Measurements from ENCODE around the gene SMARCA2.

- TF ChIP-seq CTCF (IDR thresholded peaks at IDR 0.05; ENCODE audit: low read length) (no peak), EZH2 (optimal IDR thresholded peaks at IDR 0.05; ENCODE audit: low read depth, low read length) (no peak)
Measured at GRCh38 chr9:2128141-2128540, 113.0 kb downstream of the SMARCA2 start.

Measured in MM.1S (cell line).